SK-N-SH treated with all-trans-retinoic acid at 6 μM for 48 hours (cell line): Measurements from ENCODE around the gene LIMCH1.

Experiments used
- BACH2 ChIP-seq: fragments of 250-450 bp; sonication (Bioruptor Pico); IDR thresholded peaks from 2 replicates; pipeline ENCODE4 v1.9.0; 2021; ENCODE audit warnings: mild to moderate bottlenecking, borderline replicate concordance
- ESRRG ChIP-seq: fragments of 250-450 bp; sonication (Bioruptor Pico); IDR thresholded peaks from 2 replicates; pipeline ENCODE4 v1.6.1; 2021; ENCODE audit warnings: mild to moderate bottlenecking
- GLIS3 ChIP-seq: fragments of 250-450 bp; sonication (Bioruptor Pico); IDR thresholded peaks from 2 replicates; pipeline ENCODE4 v1.5.0; 2020; ENCODE audit warnings: mild to moderate bottlenecking, moderate library complexity
- ISL1 ChIP-seq: fragments of 250-450 bp; sonication (Bioruptor Pico); IDR thresholded peaks from 2 replicates; pipeline ENCODE4 v2.1.2; 2022; ENCODE audit warnings: mild to moderate bottlenecking, moderate library complexity
- RARB ChIP-seq: fragments of 250-450 bp; sonication (Bioruptor Pico); IDR thresholded peaks from 2 replicates; pipeline ENCODE4 v1.8.0; 2021; ENCODE audit warnings: mild to moderate bottlenecking, moderate library complexity
- ZFP3 ChIP-seq: fragments of 250-450 bp; sonication (Bioruptor Pico); IDR thresholded peaks from 2 replicates; pipeline ENCODE4 v1.5.0; 2020; ENCODE audit warnings: mild to moderate bottlenecking, moderate library complexity
- TF ChIP-seq, protein P1 (sequence below): fragments of 250-450 bp; sonication (Bioruptor Pico); IDR thresholded peaks from 2 replicates; pipeline ENCODE4 v1.8.0; 2020; ENCODE audit warnings: mild to moderate bottlenecking, moderate library complexity, borderline replicate concordance
- TF ChIP-seq, protein P2 (sequence below): fragments of 250-450 bp; sonication (Bioruptor Pico); IDR thresholded peaks from 2 replicates; pipeline ENCODE4 v1.8.0; 2021; ENCODE audit warnings: low read depth, mild to moderate bottlenecking, moderate library complexity, borderline replicate concordance
- TF ChIP-seq, protein P3 (sequence below): fragments of 250-450 bp; sonication (Bioruptor Pico); IDR thresholded peaks from 2 replicates; pipeline ENCODE4 v1.5.1; 2020; ENCODE audit warnings: low read depth, mild to moderate bottlenecking, moderate library complexity

DNA sequence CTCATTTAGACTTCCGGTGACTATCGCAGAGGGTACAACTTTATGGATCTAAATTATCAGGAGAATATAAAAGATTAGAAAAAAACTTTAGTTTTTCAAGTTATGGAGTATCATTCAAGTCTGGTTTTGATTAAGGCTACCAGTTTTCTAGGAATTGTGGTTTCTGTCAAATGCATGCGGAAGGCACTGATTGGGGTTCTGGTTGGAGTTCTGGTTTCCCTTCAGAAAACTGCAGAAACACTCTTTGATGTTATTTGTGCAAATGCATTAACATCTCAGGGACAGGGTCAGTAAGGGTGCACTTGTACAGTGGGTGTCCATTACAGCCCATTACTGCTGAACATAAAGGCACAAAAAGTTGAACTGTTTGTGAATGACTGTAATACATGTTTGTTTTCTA, 100.2 kb downstream of the LIMCH1 start:
- TF ChIP-seq, protein P1, sequence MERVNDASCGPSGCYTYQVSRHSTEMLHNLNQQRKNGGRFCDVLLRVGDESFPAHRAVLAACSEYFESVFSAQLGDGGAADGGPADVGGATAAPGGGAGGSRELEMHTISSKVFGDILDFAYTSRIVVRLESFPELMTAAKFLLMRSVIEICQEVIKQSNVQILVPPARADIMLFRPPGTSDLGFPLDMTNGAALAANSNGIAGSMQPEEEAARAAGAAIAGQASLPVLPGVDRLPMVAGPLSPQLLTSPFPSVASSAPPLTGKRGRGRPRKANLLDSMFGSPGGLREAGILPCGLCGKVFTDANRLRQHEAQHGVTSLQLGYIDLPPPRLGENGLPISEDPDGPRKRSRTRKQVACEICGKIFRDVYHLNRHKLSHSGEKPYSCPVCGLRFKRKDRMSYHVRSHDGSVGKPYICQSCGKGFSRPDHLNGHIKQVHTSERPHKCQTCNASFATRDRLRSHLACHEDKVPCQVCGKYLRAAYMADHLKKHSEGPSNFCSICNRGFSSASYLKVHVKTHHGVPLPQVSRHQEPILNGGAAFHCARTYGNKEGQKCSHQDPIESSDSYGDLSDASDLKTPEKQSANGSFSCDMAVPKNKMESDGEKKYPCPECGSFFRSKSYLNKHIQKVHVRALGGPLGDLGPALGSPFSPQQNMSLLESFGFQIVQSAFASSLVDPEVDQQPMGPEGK (CRISPR knock-in tag) = no peak
- TF ChIP-seq ZFP3 (no peak), BACH2 (CRISPR knock-in tag) (no peak), ESRRG (CRISPR knock-in tag) (no peak), RARB (CRISPR knock-in tag) (no peak), ISL1 (CRISPR knock-in tag) (no peak), GLIS3 (CRISPR knock-in tag) (no peak)
- TF ChIP-seq, protein P2, sequence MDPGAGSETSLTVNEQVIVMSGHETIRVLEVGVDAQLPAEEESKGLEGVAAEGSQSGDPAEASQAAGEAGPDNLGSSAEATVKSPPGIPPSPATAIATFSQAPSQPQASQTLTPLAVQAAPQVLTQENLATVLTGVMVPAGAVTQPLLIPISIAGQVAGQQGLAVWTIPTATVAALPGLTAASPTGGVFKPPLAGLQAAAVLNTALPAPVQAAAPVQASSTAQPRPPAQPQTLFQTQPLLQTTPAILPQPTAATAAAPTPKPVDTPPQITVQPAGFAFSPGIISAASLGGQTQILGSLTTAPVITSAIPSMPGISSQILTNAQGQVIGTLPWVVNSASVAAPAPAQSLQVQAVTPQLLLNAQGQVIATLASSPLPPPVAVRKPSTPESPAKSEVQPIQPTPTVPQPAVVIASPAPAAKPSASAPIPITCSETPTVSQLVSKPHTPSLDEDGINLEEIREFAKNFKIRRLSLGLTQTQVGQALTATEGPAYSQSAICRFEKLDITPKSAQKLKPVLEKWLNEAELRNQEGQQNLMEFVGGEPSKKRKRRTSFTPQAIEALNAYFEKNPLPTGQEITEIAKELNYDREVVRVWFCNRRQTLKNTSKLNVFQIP (CRISPR knock-in tag) = no peak
- TF ChIP-seq, protein P3, sequence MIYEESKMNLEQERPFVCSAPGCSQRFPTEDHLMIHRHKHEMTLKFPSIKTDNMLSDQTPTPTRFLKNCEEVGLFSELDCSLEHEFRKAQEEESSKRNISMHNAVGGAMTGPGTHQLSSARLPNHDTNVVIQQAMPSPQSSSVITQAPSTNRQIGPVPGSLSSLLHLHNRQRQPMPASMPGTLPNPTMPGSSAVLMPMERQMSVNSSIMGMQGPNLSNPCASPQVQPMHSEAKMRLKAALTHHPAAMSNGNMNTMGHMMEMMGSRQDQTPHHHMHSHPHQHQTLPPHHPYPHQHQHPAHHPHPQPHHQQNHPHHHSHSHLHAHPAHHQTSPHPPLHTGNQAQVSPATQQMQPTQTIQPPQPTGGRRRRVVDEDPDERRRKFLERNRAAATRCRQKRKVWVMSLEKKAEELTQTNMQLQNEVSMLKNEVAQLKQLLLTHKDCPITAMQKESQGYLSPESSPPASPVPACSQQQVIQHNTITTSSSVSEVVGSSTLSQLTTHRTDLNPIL (CRISPR knock-in tag) = no peak
